Neuronal stem cell (in vitro differentiated cells): ENCODE results near the gene TAOK1.

Experiments
- DNase-seq: peaks from one replicate; pipeline ENCODE4 v3.0.0-alpha.2; 2013; ENCODE audit warnings: low spot score
- H2AFZ ChIP-seq: one replicate; pipeline ENCODE4 v1.6.1; 2013; ENCODE audit warnings: mild to moderate bottlenecking, low read length, inconsistent platforms
- H2AK5ac ChIP-seq: 2 replicates; pipeline ENCODE4 v1.6.1; 2013; ENCODE audit warnings: low read depth, mild to moderate bottlenecking, inconsistent platforms, low read length, moderate library complexity, mixed read lengths
- H2BK120ac ChIP-seq: 2 replicates; pipeline ENCODE4 v1.6.1; 2013; ENCODE audit warnings: low read depth, mild to moderate bottlenecking, inconsistent platforms, low read length, moderate library complexity, mixed read lengths
- H2BK12ac ChIP-seq: one replicate; pipeline ENCODE4 v1.6.1; 2013; ENCODE audit warnings: low read length, inconsistent platforms
- H2BK15ac ChIP-seq: 2 replicates; pipeline ENCODE4 v1.6.1; 2013; ENCODE audit warnings: mild to moderate bottlenecking, low read length, inconsistent platforms, mixed read lengths
- H2BK5ac ChIP-seq: one replicate; pipeline ENCODE4 v1.6.1; 2013; ENCODE audit warnings: inconsistent platforms, mild to moderate bottlenecking, low read length, moderate library complexity
- H3K14ac ChIP-seq: one replicate; pipeline ENCODE4 v1.6.1; 2013; ENCODE audit warnings: low read length, inconsistent platforms
- H3K18ac ChIP-seq: 2 replicates; pipeline ENCODE4 v1.6.1; 2013; ENCODE audit warnings: low read length, inconsistent platforms
- H3K23ac ChIP-seq: 2 replicates; pipeline ENCODE4 v1.6.1; 2013; ENCODE audit warnings: low read depth, mild to moderate bottlenecking, mixed read lengths, low read length, inconsistent platforms; ENCODE audit not compliant: poor library complexity
- H3K27ac ChIP-seq: replicated peaks from 3 replicates; pipeline ENCODE4 v1.5.1; 2013; ENCODE audit warnings: low read length, inconsistent platforms
- H3K27me3 ChIP-seq, 3 experiments: 2 replicates each; pipeline ENCODE4 v1.6.1; 2013; ENCODE audit warnings: low read length in 3 of 3, mild to moderate bottlenecking in 2 of 3, inconsistent platforms in 1 of 3, low read depth in 1 of 3, mixed read lengths in 1 of 3, moderate library complexity in 1 of 3; ENCODE audit not compliant: control insufficient read depth in 3 of 3, insufficient read depth in 3 of 3
- H3K36me3 ChIP-seq, 2 donors: replicated peaks in 1 of 2; 2 replicates each; pipeline ENCODE4 v1.6.1; 2013; ENCODE audit warnings: low read length in 2 of 2; ENCODE audit not compliant: control insufficient read depth in 2 of 2, insufficient read depth in 2 of 2
- H3K4ac ChIP-seq: 2 replicates; pipeline ENCODE4 v1.6.1; 2013; ENCODE audit warnings: inconsistent platforms, mild to moderate bottlenecking, low read length, moderate library complexity
- H3K4me1 ChIP-seq, 2 donors: 1 replicate in 1 of 2; 2 replicates in 1 of 2; pipeline ENCODE4 v1.6.1; 2013; ENCODE audit warnings: low read length in 2 of 2, low read depth in 1 of 2; ENCODE audit not compliant: control insufficient read depth in 2 of 2, insufficient read depth in 1 of 2
- H3K4me2 ChIP-seq: one replicate; pipeline ENCODE4 v1.6.1; 2013; ENCODE audit warnings: mild to moderate bottlenecking, low read length, inconsistent platforms; ENCODE audit not compliant: insufficient read depth, poor library complexity, severe bottlenecking
- H3K4me3 ChIP-seq, 2 donors: 2 replicates each; pipeline ENCODE4 v1.5.1; 2013; ENCODE audit warnings: low read length in 2 of 2, mild to moderate bottlenecking in 2 of 2, inconsistent platforms in 1 of 2, moderate library complexity in 1 of 2
- H3K79me1 ChIP-seq: one replicate; pipeline ENCODE4 v1.6.1; 2013; ENCODE audit warnings: low read depth, mild to moderate bottlenecking, inconsistent platforms, low read length, moderate library complexity
- H3K9ac ChIP-seq: one replicate; pipeline ENCODE4 v1.6.1; 2013; ENCODE audit warnings: mild to moderate bottlenecking, low read depth, low read length, inconsistent platforms; ENCODE audit not compliant: poor library complexity
- H3K9me3 ChIP-seq, 2 donors: replicated peaks in 1 of 2; 2 replicates each; pipeline versions ENCODE3 to v1.6.1; 2013; ENCODE audit warnings: low read length in 2 of 2, mild to moderate bottlenecking in 2 of 2, inconsistent platforms in 1 of 2, low read depth in 1 of 2, mixed read lengths in 1 of 2, moderate library complexity in 1 of 2; ENCODE audit not compliant: control insufficient read depth in 2 of 2, insufficient read depth in 1 of 2
- H4K8ac ChIP-seq: one replicate; pipeline ENCODE4 v1.6.1; 2013; ENCODE audit warnings: low read depth, mild to moderate bottlenecking, inconsistent platforms, low read length, moderate library complexity
- H4K91ac ChIP-seq: one replicate; pipeline ENCODE4 v1.6.1; 2013; ENCODE audit warnings: low read length, low read depth, mild to moderate bottlenecking, inconsistent platforms; ENCODE audit not compliant: poor library complexity
- WGBS, 2 donors: extraction: QIAGEN DNeasy Blood & Tissue Kit; methylation state at CpG; one replicate each; pipeline ENCODE4 v1.1.7; 2013; ENCODE audit warnings: missing lambda C conversion rate in 2 of 2, mixed read lengths in 1 of 2; ENCODE audit not compliant: insufficient read length in 2 of 2, insufficient replicate concordance in 1 of 2; ENCODE audit errors: extremely low coverage in 2 of 2; 5-methylcytosine and 5-hydroxymethylcytosine counted together

TAOK1 gene

GRCh38 chr17:29442451-29442850 lies 52.3 kb downstream of the TAOK1 start:
- Histone ChIP-seq H3K4me1 (no peaks in the 10 kb centered on the region), H4K8ac (peak overlapping the region; percentile 43), H3K27ac (no peak overlapping the region), H3K9ac (no peak overlapping the region), H3K27me3 (no peaks in the 10 kb centered on the region), H3K18ac (no peak overlapping the region), H2AFZ (no peak overlapping the region), H4K91ac (no peak overlapping the region), H3K23ac (no peak overlapping the region), H3K4me3 (no peak overlapping the region), H3K14ac (no peak overlapping the region), H3K4me2 (no peak overlapping the region), H3K79me1 (peaks cover 4% of the 10 kb centered on the region), H2BK5ac (no peak overlapping the region), H2AK5ac (no peak overlapping the region), H3K9me3 (peaks cover 0 to 2% of the 10 kb centered on the region in 2 donors), H2BK120ac (no peak overlapping the region), H3K36me3 (peaks cover 2 to 44% of the 10 kb centered on the region in 2 donors), H2BK12ac (no peak overlapping the region), H2BK15ac (no peak overlapping the region), H3K4ac (no peak overlapping the region)
- no CpG with 5 or more reads among the region's 1 CpG for WGBS, 2 donors
- DNase-seq = no peak

- peaks cover 0 to 2% of the 10 kb centered on the region in 2 donors for H3K9me3 ChIP-seq
- no peak overlapping the region for H3K9ac ChIP-seq
- H4K8ac ChIP-seq = no peak overlapping the region
- no peak overlapping the region for H3K27ac ChIP-seq
- H2BK5ac ChIP-seq = no peak overlapping the region
- no peak for DNase-seq
- no peak overlapping the region for H3K4me3 ChIP-seq
- H2BK120ac ChIP-seq = no peak overlapping the region
- H2BK15ac ChIP-seq = no peak overlapping the region
- H3K4ac ChIP-seq = no peak overlapping the region
- peaks cover 4% of the 10 kb centered on the region for H3K79me1 ChIP-seq
- H3K4me2 ChIP-seq = no peak overlapping the region
- H3K4me1 ChIP-seq = no peaks in the 10 kb centered on the region
- H3K23ac ChIP-seq = no peak overlapping the region
- H3K14ac ChIP-seq = no peak overlapping the region
- no peak overlapping the region for H2AFZ ChIP-seq
- peaks cover 2 to 44% of the 10 kb centered on the region in 2 donors for H3K36me3 ChIP-seq
- no peak overlapping the region for H2AK5ac ChIP-seq
- H4K91ac ChIP-seq = no peak overlapping the region
- no peak overlapping the region for H3K18ac ChIP-seq
- H2BK12ac ChIP-seq = no peak overlapping the region
- no peaks in the 10 kb centered on the region for H3K27me3 ChIP-seq
These were observed 53.0 kb downstream of the TAOK1 start for GRCh38 chr17:29443041-29443739.

- Histone ChIP-seq H3K4me2 (no peak overlapping the region), H3K23ac (no peak overlapping the region), H3K36me3 (peaks cover 2 to 40% of the 10 kb centered on the region in 2 donors), H2BK120ac (no peak overlapping the region), H3K79me1 (peaks cover 4% of the 10 kb centered on the region), H3K14ac (no peak overlapping the region), H3K18ac (no peak overlapping the region), H4K91ac (no peak overlapping the region), H3K9me3 (peaks cover 0 to 2% of the 10 kb centered on the region in 2 donors), H2BK5ac (no peak overlapping the region), H3K27me3 (no peaks in the 10 kb centered on the region), H2BK15ac (no peak overlapping the region), H3K4ac (no peak overlapping the region), H4K8ac (no peak overlapping the region), H3K27ac (no peak overlapping the region), H2AK5ac (no peak overlapping the region), H2BK12ac (no peak overlapping the region), H3K4me1 (no peaks in the 10 kb centered on the region), H3K9ac (no peak overlapping the region), H3K4me3 (no peak overlapping the region), H2AFZ (no peak overlapping the region)
- no peak for DNase-seq
These were observed 54.4 kb downstream of the TAOK1 start for GRCh38 chr17:29444589-29444988.

GRCh38 chr17:29445844-29446243 lies 55.7 kb downstream of the TAOK1 start:
- no peak overlapping the region for H2BK12ac ChIP-seq
- peaks cover 2 to 31% of the 10 kb centered on the region in 2 donors for H3K36me3 ChIP-seq
- H4K8ac ChIP-seq = no peak overlapping the region
- H2AFZ ChIP-seq = no peak overlapping the region
- H3K79me1 ChIP-seq = peaks cover 4% of the 10 kb centered on the region
- no peak overlapping the region for H4K91ac ChIP-seq
- H3K27ac ChIP-seq = no peak overlapping the region
- no peak overlapping the region for H3K23ac ChIP-seq
- no peak overlapping the region for H3K14ac ChIP-seq
- no peak overlapping the region for H3K4me3 ChIP-seq
- no peak overlapping the region for H3K9ac ChIP-seq
- no peak overlapping the region for H3K4me2 ChIP-seq
- no peak overlapping the region for H3K4ac ChIP-seq
- peaks cover 0 to 2% of the 10 kb centered on the region in 2 donors for H3K9me3 ChIP-seq
- DNase-seq = no peak
- no peak overlapping the region for H2BK120ac ChIP-seq
- H3K18ac ChIP-seq = no peak overlapping the region
- no peaks in the 10 kb centered on the region for H3K27me3 ChIP-seq
- no peak overlapping the region for H2BK5ac ChIP-seq
- H3K4me1 ChIP-seq = no peaks in the 10 kb centered on the region
- no peak overlapping the region for H2BK15ac ChIP-seq
- no peak overlapping the region for H2AK5ac ChIP-seq
